ENCODE results near the gene AHDC1. TPM values are rescaled to one million over a fixed set of nuclear protein-coding genes. Genes with fewer than 3 reads are reported as not detected.
A peak's percentile ranks its signal among the peaks of the same experiment; 100 is the strongest.

AHDC1 gene
- total RNA-seq, 3 donors from 2014 or later, result 13.7 to 58.6 (median 18.7) TPM

DNA sequence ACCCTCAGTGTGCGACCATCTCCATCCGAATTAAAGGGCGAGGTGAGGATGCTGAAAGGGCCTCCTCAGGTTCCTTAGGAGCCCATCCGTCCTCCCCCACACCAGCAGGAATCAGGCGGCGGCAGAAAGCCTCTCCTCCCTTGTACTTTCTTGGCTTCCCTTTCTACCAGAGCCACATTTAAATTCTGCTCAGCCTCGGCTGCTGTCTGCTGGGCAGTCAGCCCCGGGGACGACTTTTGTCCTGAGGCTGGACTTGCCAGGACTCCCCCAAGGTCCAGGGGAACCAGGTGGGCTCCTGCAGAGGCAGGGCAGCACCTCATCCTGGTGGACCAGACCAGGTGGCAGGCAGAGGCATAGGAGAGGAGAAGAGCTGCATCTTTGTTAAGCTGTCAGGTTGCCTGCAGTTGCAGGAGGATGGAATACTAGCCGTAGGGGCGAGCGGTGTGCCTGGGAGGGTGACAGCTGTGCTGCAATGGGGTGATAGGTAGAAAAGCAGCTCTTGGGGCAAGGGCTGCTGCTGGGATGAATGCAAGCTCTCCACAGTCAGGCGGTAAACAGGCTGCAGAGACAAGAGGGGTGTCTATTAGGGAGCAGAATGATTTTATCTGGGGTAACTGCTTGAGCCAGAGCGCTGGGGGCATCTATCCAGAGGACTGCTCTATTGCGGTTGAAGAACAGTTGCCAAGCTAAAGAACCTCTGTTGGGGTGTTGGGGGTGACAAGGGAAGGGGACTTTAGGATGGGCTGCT lies 67.8 kb downstream of the AHDC1 start:
- intact Hi-C loops (cut with DNase I, micrococcal nuclease), result no loop called here
- ATAC-seq, result no peak

DNA sequence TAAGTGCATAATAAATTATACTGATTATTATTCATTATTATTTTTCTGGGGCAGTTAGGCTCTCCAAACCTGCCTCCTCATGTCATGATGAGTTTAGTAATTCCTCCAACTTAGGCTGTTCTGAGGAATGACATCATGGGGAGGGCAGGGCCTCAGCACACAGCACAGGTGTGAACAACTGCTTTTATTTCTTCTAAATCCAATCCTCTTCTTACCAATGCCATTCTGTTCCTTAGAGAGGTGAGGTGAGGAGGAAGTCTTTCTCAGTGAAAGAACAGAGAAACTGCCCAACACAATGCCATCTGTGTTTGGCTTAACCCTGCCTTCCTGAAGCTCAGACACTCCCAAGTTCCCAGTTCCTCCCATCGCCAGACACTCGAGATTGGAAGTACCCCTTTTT lies 68.6 kb downstream of the AHDC1 start:
- Histone ChIP-seq H3K4me1 (ENCODE audit: low read depth) (peaks cover 16% of the 10 kb centered on the region), H3K9me3 (no peaks in the 10 kb centered on the region), H3K36me3 (ENCODE audit: low read depth) (no peaks in the 10 kb centered on the region), H3K4me3 (no peak overlapping the region)
- TF ChIP-seq, protein P1, sequence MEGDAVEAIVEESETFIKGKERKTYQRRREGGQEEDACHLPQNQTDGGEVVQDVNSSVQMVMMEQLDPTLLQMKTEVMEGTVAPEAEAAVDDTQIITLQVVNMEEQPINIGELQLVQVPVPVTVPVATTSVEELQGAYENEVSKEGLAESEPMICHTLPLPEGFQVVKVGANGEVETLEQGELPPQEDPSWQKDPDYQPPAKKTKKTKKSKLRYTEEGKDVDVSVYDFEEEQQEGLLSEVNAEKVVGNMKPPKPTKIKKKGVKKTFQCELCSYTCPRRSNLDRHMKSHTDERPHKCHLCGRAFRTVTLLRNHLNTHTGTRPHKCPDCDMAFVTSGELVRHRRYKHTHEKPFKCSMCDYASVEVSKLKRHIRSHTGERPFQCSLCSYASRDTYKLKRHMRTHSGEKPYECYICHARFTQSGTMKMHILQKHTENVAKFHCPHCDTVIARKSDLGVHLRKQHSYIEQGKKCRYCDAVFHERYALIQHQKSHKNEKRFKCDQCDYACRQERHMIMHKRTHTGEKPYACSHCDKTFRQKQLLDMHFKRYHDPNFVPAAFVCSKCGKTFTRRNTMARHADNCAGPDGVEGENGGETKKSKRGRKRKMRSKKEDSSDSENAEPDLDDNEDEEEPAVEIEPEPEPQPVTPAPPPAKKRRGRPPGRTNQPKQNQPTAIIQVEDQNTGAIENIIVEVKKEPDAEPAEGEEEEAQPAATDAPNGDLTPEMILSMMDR (IDR thresholded peaks at IDR 0.05), result no peak
- ATAC-seq (peak; percentile 74), DNase-seq (no peak)
- intact Hi-C loops (cut with DNase I, micrococcal nuclease), result no loop called here

More for the DNA sequence above, 67.8 kb downstream of the AHDC1 start:
- Histone ChIP-seq H3K4me3 (no peak overlapping the region), H3K9me3 (no peaks in the 10 kb centered on the region), H3K4me1 (ENCODE audit: low read depth) (peaks cover 18% of the 10 kb centered on the region), H3K36me3 (ENCODE audit: low read depth) (no peaks in the 10 kb centered on the region)
- TF ChIP-seq, protein P1 (IDR thresholded peaks at IDR 0.05), result no peak
- no peak for DNase-seq

DNA sequence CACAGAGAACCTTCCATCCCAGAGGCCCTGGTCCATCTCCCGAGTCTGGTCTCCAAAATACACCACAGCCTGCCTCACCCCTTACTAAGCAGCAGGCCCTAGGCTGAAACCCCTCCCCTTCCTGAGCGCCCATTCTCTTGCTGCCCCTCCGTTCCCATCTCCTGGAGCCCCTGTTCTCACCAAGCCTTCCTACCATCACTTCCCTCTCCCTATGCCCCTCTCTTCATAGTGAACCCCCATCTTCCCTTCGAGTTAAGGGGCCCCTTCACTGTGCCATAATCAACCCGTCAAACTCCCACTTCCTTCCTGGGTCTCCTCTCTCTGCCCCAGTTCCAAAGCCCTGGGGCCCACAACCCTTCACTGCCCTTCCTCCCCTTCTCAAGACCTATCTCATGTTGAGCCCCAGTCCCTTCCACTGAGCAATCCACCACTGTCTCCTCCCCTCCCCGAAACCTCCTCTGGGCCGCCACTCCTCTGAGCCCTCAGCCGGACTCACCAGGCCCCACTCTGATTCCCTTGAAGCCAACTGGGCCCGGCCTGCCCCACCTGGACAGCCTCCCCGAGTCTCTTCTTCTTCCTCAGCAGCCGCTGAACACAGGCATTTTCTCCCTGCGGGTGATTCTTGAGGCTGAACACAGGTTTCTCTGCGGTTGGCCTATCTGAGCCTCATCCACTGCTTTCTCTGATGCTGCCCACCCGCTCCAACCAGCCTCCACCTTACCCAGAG lies 71.8 kb downstream of the AHDC1 start:
- ATAC-seq, result no peak
- Histone ChIP-seq H3K9me3 (no peaks in the 10 kb centered on the region), H3K4me3 (no peak overlapping the region), H3K36me3 (ENCODE audit: low read depth) (no peaks in the 10 kb centered on the region), H3K4me1 (ENCODE audit: low read depth) (peaks cover 30% of the 10 kb centered on the region)
- DNase-seq, result no peak
- intact Hi-C loops (cut with DNase I, micrococcal nuclease), result no loop called here
- TF ChIP-seq, protein P1 (IDR thresholded peaks at IDR 0.05), result no peak

DNA sequence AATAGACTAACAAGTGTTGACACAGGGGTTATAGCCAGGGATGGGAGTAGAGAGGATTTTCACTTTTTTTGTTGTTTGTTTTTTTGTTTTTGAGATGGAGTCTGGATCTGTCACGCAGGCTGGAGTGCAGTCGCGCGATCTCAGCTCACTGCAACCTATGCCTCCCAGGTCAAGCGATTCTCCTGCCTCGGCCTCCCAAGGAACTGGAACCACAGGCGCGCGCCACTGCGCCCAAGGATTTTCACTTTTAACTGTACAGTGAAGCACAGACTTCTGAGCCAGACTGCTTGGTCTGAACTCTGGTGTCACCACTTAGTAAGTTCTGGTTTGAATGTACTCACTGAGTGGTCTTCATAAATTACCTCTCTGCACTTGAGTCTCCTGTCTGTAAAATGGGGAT lies 73.8 kb downstream of the AHDC1 start:
- TF ChIP-seq, protein P1 (IDR thresholded peaks at IDR 0.05), result no peak
- Histone ChIP-seq H3K4me1 (ENCODE audit: low read depth) (peaks cover 33% of the 10 kb centered on the region), H3K36me3 (ENCODE audit: low read depth) (no peaks in the 10 kb centered on the region), H3K9me3 (no peaks in the 10 kb centered on the region), H3K4me3 (no peak overlapping the region)
- ATAC-seq (no peak), DNase-seq (no peak)
- intact Hi-C loops (cut with DNase I, micrococcal nuclease), result no loop called here

DNA sequence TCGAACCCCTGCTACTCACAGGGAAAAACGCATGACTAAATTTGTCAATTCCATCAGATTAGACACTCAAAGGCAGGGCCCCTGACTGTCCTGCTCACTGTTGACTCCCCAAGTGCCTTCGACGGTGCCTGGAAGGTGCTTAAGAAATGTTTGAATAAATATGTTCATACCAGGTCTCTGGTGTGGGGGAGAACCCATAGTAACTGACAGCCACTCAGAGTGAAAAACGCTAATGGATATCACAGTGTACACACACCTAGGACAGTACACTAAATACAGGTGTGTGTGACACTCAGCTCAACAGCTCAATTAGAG lies 74.3 kb downstream of the AHDC1 start:
- Histone ChIP-seq H3K4me1 (ENCODE audit: low read depth) (peaks cover 33% of the 10 kb centered on the region), H3K9me3 (no peaks in the 10 kb centered on the region), H3K4me3 (no peak overlapping the region), H3K36me3 (ENCODE audit: low read depth) (no peaks in the 10 kb centered on the region)
- ATAC-seq (no peak), DNase-seq (no peak)
- TF ChIP-seq, protein P1 (IDR thresholded peaks at IDR 0.05), result no peak
- intact Hi-C loops (cut with DNase I, micrococcal nuclease), result no loop called here
